ENCODE data around the gene MRPL18. TPM values are rescaled to one million over a fixed set of nuclear protein-coding genes. Genes with fewer than 3 reads are reported as not detected.

MRPL18 gene
- total RNA-seq, 2 experiments from 2014 or later = 63.6 to 65.8 TPM

GRCh38 chr6:159838020-159838744 lies 47.9 kb downstream of the MRPL18 start:
- no peak overlapping the region for H3K4me3 Mint-ChIP-seq
- DNase-seq = no peak
- POLR2A ChIA-PET = no interaction called here
- CTCF ChIA-PET = no interaction called here
- peaks cover 3% of the 10 kb centered on the region for H3K27me3 Mint-ChIP-seq
- no peak overlapping the region for H3K27ac Mint-ChIP-seq
- H3K9me3 Mint-ChIP-seq = no peaks in the 10 kb centered on the region
- no peaks in the 10 kb centered on the region for H3K36me3 Mint-ChIP-seq (ENCODE audit: low read depth)
- no peaks in the 10 kb centered on the region for H3K4me1 Mint-ChIP-seq

GRCh38 chr6:159842035-159842434 lies 51.8 kb downstream of the MRPL18 start:
- no peaks in the 10 kb centered on the region for H3K4me1 Mint-ChIP-seq
- no peak overlapping the region for H3K4me3 Mint-ChIP-seq
- CTCF ChIA-PET = no interaction called here
- no peaks in the 10 kb centered on the region for H3K36me3 Mint-ChIP-seq (ENCODE audit: low read depth)
- POLR2A ChIA-PET = no interaction called here
- H3K27ac Mint-ChIP-seq = no peak overlapping the region
- DNase-seq = no peak
- H3K9me3 Mint-ChIP-seq = no peaks in the 10 kb centered on the region
- H3K27me3 Mint-ChIP-seq = peaks cover 3% of the 10 kb centered on the region

- Mint-ChIP-seq H3K27me3 (no peaks in the 10 kb centered on the region), H3K4me3 (no peak overlapping the region), H3K4me1 (no peaks in the 10 kb centered on the region), H3K27ac (no peak overlapping the region), H3K36me3 (ENCODE audit: low read depth) (no peaks in the 10 kb centered on the region), H3K9me3 (peaks cover 11% of the 10 kb centered on the region)
- POLR2A ChIA-PET = no interaction called here
- CTCF ChIA-PET = no interaction called here
- no peak for DNase-seq
These were observed 54.7 kb downstream of the MRPL18 start for GRCh38 chr6:159844737-159845645.

Other genes starting within 250 kb of the MRPL18 start
- gene SOD2, start 97.2 kb upstream of the MRPL18 start, total RNA-seq = 10 to 100 TPM; 76.5 to 84.8 TPM
- 100 to 1,000 TPM; 124 TPM for gene WTAP, start 63.0 kb upstream of the MRPL18 start, total RNA-seq
- gene ACAT2, start 28.4 kb upstream of the MRPL18 start, total RNA-seq = 100 to 1,000 TPM in 1 of 2 experiments, 10 to 100 TPM in 1; 98.0 to 109 TPM
- gene TCP1, start 865 bp upstream of the MRPL18 start, total RNA-seq = 100 to 1,000 TPM; 203 to 212 TPM
- under 1 TPM; 0.25 to 0.35 TPM for gene PNLDC1, start 9.8 kb downstream of the MRPL18 start, total RNA-seq
- gene MAS1, start 100.5 kb downstream of the MRPL18 start, total RNA-seq = not detected
- 10 to 100 TPM; 66.9 to 70.9 TPM for gene IGF2R, start 178.6 kb downstream of the MRPL18 start, total RNA-seq